GM20000 (cell line): ENCODE measurements around the gene NOD1.

ENCODE experiments used
- DNase-seq: peaks from one replicate; pipeline ENCODE4 v3.0.0; 2012; ENCODE audit warnings: low spot score
- CTCF ChIP-seq: IDR thresholded peaks from 2 replicates; pipeline ENCODE4 v1.5.1; 2012; ENCODE audit warnings: mild to moderate bottlenecking, control low read depth; ENCODE audit errors: extremely low read depth, missing control alignments

The NOD1 gene

GRCh38 chr7:30378275-30378674, 100.3 kb downstream of the NOD1 start:
- TF ChIP-seq CTCF: no peak
- DNase-seq: no peak
